Measurements from ENCODE around the gene AGBL2.
"Not testable (repeated sequence)": the region's sequence is repeated elsewhere in the genome, so short reads cannot be mapped to it uniquely, and the experiment has no call there.

The AGBL2 gene

DNA sequence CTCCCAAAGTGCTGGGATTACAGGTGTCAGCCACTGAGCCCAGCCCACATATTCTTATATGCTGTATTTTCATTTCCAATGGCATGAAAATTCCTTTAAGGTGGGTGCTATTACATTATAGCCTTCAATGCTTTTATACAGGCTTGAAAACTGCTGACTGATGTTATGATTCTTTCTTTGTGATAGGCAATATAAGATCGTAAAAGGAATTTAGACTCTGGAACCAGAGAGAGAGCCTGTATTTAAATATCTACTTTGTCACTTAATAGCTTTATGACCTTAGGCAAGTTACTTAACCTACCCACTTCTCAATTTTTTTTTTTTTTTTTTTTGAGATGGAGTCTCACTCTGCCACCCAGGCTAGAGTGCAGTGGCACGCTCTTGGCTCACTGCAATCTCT is 26.2 kb downstream of the AGBL2 start:
- no peak for DNase-seq (ENCODE audit: low spot score)

DNA sequence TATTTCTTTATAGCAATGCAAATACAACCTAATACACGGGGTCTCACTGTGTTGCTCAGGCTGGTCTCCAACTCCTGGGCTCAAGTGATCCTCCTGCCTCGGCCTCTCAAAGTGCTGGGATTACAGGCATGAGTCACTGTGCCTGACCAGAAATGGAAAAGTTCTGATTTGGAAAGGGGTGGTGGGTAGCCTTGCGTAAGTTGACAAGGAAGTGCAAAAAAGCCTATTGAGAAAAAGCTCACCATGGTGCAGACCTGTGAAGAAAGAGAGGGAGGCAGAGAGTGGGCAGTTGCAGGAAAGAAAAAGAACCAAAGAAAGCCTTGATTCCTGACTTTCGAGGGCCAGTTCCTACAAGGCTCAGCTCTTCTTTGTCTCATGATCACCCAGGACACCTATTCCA is 27.1 kb downstream of the AGBL2 start:
- DNase-seq (ENCODE audit: low spot score), result no peak

DNA sequence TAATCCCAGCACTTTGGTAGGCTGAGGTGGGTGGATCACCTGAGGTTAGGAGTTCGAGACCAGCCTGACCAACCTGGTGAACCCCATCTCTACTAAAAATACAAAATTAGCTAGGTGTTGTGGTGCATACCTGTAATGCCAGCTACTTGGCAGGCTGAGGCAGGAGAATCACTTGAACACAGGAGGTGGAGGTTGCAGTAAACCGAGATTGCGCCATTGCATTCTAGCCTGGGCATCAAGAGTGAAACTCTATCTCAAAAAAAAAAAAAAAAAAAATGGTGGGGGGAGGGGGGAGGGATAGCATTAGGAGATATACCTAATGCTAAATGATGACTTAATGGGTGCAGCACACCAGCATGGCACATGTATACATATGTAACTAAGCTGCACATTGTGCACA is 28.5 kb downstream of the AGBL2 start:
- DNase-seq (ENCODE audit: low spot score), result not testable (repeated sequence)

GRCh38 chr11:47686151-47686550 is 29.0 kb downstream of the AGBL2 start:
- no peak for DNase-seq (ENCODE audit: low spot score)

DNA sequence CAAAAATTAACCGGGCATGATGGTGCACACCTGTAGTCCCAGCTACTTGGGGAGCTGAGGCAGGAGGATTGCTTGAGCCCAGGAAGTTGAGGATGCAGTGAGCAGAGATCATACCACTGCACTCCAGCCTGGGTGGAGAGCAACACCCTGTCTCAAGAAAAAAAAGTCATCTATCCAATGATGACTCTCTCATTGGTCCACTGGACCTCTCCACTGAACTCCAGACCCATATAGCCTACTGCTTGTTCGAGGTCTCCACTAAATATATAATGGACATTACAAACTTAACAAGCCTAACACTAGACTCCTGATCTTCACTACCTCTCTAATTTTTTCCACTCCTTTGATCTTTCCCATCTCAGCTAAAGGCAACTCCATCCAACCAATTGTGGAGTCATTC is 39.3 kb downstream of the AGBL2 start:
- no peak for DNase-seq (ENCODE audit: low spot score)

DNA sequence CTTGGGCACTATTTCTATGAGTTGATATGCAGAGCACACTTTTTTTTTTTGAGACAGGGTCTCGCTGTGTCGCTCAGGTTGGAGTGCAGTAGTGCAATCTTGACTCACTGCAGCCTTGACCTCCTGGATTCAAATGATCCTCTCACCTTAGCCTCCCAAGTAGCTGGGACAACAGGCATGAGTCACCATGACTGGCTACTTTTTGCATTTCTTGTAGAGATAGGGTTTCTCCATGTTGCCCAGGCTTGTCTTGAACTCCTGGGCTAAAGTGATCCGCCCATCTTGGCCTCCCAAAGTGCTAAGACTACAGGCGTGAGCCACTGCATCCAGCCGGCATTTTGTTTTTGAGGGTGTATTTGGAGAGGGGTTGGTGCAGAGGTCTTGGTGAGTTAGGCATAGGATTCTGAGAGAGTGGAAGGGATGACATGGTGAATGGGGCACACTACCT is 42.9 kb downstream of the AGBL2 start:
- no peak for DNase-seq (ENCODE audit: low spot score)

DNA sequence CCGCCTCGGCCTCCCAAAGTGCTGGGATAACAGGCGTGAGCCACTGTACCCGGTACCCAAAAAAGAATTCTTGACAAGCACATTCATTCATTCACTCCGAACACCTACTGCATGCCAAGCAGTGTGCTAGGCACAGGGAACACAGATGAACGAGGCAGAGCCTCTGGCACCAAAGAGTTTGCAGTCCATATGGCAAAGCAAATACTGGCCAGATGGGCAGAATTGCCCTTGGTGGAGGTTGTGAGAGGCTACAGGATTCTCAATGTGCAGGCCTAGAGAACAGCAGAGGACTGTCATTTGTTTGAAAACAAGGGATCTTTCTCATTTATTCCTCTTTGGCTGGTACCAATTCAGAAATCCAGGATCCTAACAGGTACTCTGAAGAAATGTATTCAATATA is 45.3 kb downstream of the AGBL2 start:
- no peak for DNase-seq (ENCODE audit: low spot score)

GRCh38 chr11:47668665-47669064 is 46.5 kb downstream of the AGBL2 start:
- DNase-seq (ENCODE audit: low spot score), result no peak

DNA sequence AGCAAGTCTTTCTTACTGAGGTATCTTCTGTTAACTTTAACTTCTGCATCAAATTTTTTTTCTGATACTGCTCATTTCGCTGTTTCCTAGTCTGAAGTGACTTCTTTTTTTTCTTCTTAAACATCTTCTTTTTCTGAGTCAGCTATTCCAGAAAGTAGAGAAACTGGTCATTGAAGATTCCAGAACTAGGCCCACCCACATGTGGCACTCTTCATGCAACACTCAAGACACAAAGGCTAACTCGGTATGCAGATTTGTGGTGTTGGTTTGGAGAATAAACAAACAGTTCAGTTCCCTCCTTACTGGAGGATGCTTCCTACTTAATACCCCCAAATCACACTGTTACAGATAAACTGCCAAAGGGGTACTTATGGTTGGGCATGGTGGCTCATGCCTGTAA is 47.6 kb downstream of the AGBL2 start:
- no peak for DNase-seq (ENCODE audit: low spot score)

GRCh38 chr11:47667135-47667534 is 48.0 kb downstream of the AGBL2 start:
- no peak for DNase-seq (ENCODE audit: low spot score)

GRCh38 chr11:47664936-47665335 is 50.2 kb downstream of the AGBL2 start:
- DNase-seq (ENCODE audit: low spot score), result peak; percentile 58

DNA sequence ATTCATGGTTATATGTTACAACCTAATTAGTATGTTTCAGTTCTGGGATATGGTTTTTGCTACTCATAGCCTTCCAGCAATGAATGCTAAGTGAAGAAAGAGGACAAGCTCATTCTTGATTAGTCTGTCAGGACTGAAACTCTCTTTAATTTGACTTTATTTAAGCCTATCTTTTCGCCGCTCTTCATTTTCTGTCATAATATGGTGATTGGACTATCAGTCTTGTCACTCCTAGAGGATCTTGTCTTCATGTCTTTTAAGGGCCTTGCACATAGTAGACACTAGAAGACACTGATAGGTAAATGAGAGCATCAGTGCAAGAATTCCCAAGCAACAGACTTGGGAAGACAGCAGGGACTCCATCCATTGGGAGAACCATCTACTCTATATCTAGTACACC is 53.9 kb downstream of the AGBL2 start:
- no peak for DNase-seq (ENCODE audit: low spot score)

DNA sequence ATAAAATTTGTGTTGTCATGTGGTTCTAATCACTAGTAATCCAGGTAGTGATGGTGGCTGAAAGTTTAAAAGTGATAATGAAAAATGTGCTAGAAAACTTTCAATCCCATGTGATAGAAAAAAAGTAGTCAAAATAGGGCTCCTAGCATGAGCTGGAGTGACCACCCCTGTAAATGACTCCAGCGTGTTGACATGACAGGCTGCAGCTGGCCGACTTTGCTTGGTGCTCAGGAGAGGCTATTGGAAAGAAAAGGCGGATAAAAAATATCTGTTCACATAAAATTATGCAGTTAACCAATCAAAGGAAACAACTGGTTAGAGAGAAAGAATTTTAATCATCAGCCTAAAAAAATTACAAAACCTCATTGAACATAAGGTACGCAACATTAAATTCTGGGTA is 55.9 kb downstream of the AGBL2 start:
- no peak for DNase-seq (ENCODE audit: low spot score)

GRCh38 chr11:47656260-47656885 is 58.8 kb downstream of the AGBL2 start:
- no peak for DNase-seq (ENCODE audit: low spot score)

DNA sequence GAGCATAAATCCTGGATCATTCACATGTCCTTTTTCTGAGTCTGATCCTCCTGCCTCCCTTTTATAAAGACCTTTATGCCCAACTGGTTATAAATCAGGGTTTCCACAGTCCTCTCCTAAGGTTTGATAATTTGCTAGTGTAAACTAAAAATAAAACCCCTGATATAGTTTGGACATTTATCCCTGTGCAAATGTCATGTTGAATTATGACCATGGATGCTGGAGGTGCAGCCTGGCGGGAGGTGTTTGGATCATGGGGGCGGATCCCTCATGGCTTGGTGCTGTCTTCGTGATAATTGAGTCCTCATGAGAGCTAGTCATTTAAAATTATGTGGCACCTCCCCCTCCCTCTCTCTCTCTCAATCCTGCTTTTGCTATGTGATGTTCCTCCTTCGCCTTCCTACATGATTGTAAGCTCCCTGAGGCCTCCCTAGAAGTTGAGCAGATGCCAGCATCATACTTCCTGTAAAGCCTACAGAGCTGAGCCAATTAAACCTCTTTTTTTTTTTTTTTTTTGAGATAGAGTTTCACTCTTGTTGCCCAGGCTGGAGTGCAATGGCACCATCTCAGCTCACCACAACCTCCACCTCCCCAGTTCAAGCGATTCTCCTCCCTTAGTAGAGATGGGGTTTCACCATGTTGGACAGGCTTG is 63.2 kb downstream of the AGBL2 start:
- DNase-seq (ENCODE audit: low spot score), result no peak

DNA sequence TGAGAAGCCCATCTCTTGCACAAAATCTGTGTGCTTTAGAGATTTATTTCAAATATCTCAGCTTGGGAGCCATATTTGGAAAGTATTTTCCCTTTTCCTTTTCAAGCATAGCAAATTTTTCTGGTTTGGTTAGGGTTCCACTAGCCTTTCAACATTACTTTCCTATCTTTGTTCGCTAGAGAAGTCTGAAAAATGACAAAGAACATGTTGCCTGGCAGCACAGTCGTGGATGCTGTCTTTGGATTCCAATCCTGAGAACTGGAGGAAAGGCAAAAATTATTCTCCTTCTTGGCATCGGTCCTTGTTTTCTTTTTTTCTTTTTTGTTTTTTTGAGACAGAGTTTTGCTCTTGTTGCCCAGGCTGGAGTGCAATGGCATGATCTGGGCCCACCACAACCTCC is 65.9 kb downstream of the AGBL2 start:
- no peak for DNase-seq (ENCODE audit: low spot score)

DNA sequence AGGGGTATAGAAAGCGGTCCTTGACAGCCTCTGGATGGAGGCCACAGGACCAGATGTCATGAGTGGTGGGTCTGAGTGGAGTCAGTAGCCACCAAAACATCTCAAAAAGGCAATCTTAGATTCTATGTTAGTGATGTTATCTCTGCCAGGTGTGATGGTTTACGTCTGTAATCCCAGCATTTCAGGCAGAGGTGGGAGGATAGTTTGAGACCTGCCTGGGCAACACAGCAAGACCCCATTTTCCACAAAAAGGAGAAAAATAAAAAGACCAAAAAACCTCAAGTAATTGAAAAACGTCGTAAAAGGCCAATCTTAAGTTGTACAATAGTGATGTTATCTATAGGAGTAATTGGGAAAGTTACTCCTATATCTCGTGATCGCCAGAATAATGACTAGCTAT is 69.2 kb downstream of the AGBL2 start:
- DNase-seq (ENCODE audit: low spot score), result no peak

- DNase-seq (ENCODE audit: low spot score), result no peak
Measured at GRCh38 chr11:47645500-47645899, 69.7 kb downstream of the AGBL2 start.

GRCh38 chr11:47642099-47642855 is 72.9 kb downstream of the AGBL2 start, which contains the start of gene MTCH2:
TSS of gene MTCH2 (minus strand) at chr11:47642559. CDS start at chr11:47642465, 94 bp downstream.
- peak; percentile 97 for DNase-seq (ENCODE audit: low spot score)

DNA sequence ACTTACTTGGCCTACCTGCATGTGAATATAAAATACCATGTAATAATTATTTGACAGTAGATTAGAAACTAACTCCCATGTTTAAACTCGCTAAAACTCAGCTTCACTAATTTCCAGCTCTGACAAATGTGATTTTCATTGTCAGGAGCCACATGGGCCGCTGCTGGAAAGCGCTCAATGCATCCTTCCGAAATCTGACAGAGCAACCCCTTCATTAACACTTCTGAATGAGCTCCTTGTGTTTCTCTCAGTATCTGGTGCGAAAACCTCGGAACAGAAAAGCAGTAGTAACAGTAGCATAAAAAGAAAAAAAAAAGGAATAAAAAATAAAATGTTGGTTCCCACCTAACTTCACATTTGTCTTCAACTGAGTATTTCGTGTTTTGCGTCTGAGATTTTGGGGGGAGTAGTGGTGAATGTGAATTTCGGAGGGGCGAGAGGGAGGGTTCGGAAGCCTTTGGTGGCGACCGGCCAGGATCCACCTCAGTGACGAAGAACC is 73.5 kb downstream of the AGBL2 start:
- no peak for DNase-seq (ENCODE audit: low spot score)

DNA sequence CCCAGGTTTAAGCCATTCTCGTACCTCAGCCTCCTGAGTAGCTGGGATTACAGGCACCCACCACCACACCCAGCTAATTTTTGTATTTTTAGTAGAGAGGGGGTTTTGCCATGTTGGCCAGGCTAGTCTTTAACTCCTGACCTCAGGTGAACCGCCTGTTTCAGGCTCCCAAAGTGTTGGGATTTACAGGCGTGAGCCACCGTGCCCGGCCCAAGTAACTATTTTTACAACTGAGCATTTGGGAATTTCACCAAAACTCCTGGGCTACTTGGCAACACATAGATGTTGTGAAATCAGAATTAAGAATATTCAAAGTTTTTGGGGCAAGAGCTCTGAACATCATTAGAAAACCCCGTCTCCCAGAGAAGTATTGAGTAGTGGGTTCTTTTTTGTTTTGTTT is 74.7 kb downstream of the AGBL2 start:
- DNase-seq (ENCODE audit: low spot score), result not testable (repeated sequence)

DNA sequence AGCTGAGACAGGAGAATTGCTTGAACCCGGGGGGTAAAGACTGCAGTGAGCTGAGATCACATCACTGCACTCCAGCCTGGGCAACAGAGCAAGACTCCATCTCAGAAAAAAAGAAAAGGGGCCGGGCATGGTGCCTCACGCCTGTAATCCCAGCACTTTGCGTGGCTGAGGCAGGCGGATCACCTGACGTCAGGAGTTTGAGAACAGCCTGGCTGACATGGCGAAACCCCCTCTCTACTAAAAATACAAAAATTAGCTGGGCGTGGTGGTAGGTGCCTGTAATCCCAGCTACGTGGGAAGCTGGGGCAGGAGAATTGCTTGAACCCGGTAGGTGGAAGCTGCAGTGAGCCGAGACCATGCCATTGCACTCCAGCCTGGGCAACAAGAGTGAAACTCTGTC is 78.8 kb downstream of the AGBL2 start:
- not testable (repeated sequence) for DNase-seq (ENCODE audit: low spot score)

GRCh38 chr11:47631473-47631872 is 83.7 kb downstream of the AGBL2 start:
- no peak for DNase-seq (ENCODE audit: low spot score)

Measured in activated CD4-positive, alpha-beta T cell treated with anti-CD3 and anti-CD28 coated beads, Interleukin-2, Interleukin-4, amounts not matched to agents 100 ng/mL and 50 ng/mL, durations not matched to agents 16 hours and 8 hours (primary cell).